DND-41 (cell line): ENCODE measurements around the gene MMP24.

Experiments used
- ATAC-seq: fragments of 200-7000 bp; cut with Tn5 transposase; 3 replicates; pipeline ENCODE4 v1.9.1; 2021; ENCODE audit warnings: low read depth; ENCODE audit not compliant: insufficient read depth
- DNase-seq: peaks from one replicate; pipeline ENCODE4 v3.0.0-alpha.2; 2020
- H2AFZ ChIP-seq: 2 replicates; pipeline ENCODE4 v1.6.0; 2012; ENCODE audit warnings: low read depth, low read length
- H3K27ac ChIP-seq: 2 replicates; pipeline ENCODE4 v1.5.1; 2012; ENCODE audit warnings: low read length, inconsistent platforms
- H3K27me3 ChIP-seq: fragments of 200-600 bp; sonication (generic); 2 replicates; pipeline ENCODE4 v1.6.0; 2012; ENCODE audit warnings: low read length, mild to moderate bottlenecking, inconsistent platforms; ENCODE audit not compliant: insufficient read depth, poor library complexity
- H3K36me3 ChIP-seq: 2 replicates; pipeline ENCODE4 v1.5.1; 2012; ENCODE audit warnings: low read length, inconsistent platforms; ENCODE audit not compliant: insufficient read depth
- H3K4me1 ChIP-seq: 2 replicates; pipeline ENCODE4 v1.5.1; 2012; ENCODE audit warnings: mild to moderate bottlenecking, low read length; ENCODE audit not compliant: insufficient read depth
- H3K4me2 ChIP-seq: 2 replicates; pipeline ENCODE4 v1.6.0; 2012; ENCODE audit warnings: mild to moderate bottlenecking, moderate library complexity, low read length, inconsistent platforms; ENCODE audit not compliant: insufficient read depth
- H3K4me3 ChIP-seq, 2 experiments: fragments of 200-600 bp in 1 of 2; shearing (Covaris generic) in 1 of 2; 2 replicates each; pipeline ENCODE4 v1.5.1; 2012 to 2016; ENCODE audit warnings: inconsistent platforms in 2 of 2, low read length in 2 of 2, mild to moderate bottlenecking in 2 of 2, low read depth in 1 of 2, moderate library complexity in 1 of 2
- H3K79me2 ChIP-seq: 2 replicates; pipeline ENCODE4 v1.6.0; 2012; ENCODE audit warnings: low read length, inconsistent platforms; ENCODE audit not compliant: insufficient read depth
- H3K9ac ChIP-seq: 2 replicates; pipeline ENCODE4 v1.6.0; 2012; ENCODE audit warnings: low read depth, mild to moderate bottlenecking, inconsistent platforms, low read length, moderate library complexity
- H3K9me3 ChIP-seq: 2 replicates; pipeline ENCODE4 v1.5.1; 2012; ENCODE audit warnings: low read length, moderate library complexity, mild to moderate bottlenecking, inconsistent platforms; ENCODE audit not compliant: insufficient read depth, severe bottlenecking
- H4K20me1 ChIP-seq: 2 replicates; pipeline ENCODE4 v1.6.0; 2012; ENCODE audit warnings: low read length; ENCODE audit not compliant: insufficient read depth
- EZH2 ChIP-seq: IDR thresholded peaks from 3 replicates; pipeline ENCODE4 v1.6.1; 2012; ENCODE audit warnings: borderline replicate concordance, low read depth, mild to moderate bottlenecking, moderate library complexity, low read length, inconsistent platforms; ENCODE audit not compliant: severe bottlenecking
- TF ChIP-seq, protein P1 (sequence below): IDR thresholded peaks from 2 replicates; pipeline ENCODE4 v1.5.1; 2012; ENCODE audit warnings: borderline replicate concordance, low read length, moderate library complexity, mild to moderate bottlenecking; ENCODE audit not compliant: poor library complexity, severe bottlenecking; ENCODE audit errors: extremely low read depth

The MMP24 gene

DNA sequence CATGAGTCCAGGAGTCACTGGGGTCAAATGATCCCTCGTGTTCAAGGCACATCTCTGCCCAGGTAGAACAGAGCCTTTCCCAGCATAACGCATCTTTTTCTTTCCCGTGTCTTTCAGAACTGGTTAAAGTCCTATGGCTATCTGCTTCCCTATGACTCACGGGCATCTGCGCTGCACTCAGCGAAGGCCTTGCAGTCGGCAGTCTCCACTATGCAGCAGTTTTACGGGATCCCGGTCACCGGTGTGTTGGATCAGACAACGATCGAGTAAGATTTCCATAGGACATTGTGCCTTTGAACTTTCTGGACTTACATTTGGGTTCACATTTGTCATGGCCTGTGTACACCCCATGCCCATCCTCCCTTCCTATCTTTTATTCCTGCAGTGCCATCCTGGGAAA lies 20.2 kb downstream of the MMP24 start:
- ATAC-seq (no peak), DNase-seq (no peak)
- TF ChIP-seq, protein P1, sequence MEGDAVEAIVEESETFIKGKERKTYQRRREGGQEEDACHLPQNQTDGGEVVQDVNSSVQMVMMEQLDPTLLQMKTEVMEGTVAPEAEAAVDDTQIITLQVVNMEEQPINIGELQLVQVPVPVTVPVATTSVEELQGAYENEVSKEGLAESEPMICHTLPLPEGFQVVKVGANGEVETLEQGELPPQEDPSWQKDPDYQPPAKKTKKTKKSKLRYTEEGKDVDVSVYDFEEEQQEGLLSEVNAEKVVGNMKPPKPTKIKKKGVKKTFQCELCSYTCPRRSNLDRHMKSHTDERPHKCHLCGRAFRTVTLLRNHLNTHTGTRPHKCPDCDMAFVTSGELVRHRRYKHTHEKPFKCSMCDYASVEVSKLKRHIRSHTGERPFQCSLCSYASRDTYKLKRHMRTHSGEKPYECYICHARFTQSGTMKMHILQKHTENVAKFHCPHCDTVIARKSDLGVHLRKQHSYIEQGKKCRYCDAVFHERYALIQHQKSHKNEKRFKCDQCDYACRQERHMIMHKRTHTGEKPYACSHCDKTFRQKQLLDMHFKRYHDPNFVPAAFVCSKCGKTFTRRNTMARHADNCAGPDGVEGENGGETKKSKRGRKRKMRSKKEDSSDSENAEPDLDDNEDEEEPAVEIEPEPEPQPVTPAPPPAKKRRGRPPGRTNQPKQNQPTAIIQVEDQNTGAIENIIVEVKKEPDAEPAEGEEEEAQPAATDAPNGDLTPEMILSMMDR: no peak
- no peak for TF ChIP-seq EZH2
- no peak overlapping the region for H3K27ac ChIP-seq
- no peak overlapping the region for H3K4me3 ChIP-seq
- no peak overlapping the region for H3K4me2 ChIP-seq
- no peak overlapping the region for H2AFZ ChIP-seq
- no peak overlapping the region for H3K9ac ChIP-seq
- H4K20me1 ChIP-seq: no peaks in the 10 kb centered on the region
- H3K36me3 ChIP-seq: no peaks in the 10 kb centered on the region
- H3K79me2 ChIP-seq: no peaks in the 10 kb centered on the region
- no peaks in the 10 kb centered on the region for H3K9me3 ChIP-seq
- peaks cover 4% of the 10 kb centered on the region for H3K27me3 ChIP-seq
- 0 out of 2 replicates have a peak, but pooled peaks cover under 1% of the 10 kb centered on the region for H3K4me1 ChIP-seq

DNA sequence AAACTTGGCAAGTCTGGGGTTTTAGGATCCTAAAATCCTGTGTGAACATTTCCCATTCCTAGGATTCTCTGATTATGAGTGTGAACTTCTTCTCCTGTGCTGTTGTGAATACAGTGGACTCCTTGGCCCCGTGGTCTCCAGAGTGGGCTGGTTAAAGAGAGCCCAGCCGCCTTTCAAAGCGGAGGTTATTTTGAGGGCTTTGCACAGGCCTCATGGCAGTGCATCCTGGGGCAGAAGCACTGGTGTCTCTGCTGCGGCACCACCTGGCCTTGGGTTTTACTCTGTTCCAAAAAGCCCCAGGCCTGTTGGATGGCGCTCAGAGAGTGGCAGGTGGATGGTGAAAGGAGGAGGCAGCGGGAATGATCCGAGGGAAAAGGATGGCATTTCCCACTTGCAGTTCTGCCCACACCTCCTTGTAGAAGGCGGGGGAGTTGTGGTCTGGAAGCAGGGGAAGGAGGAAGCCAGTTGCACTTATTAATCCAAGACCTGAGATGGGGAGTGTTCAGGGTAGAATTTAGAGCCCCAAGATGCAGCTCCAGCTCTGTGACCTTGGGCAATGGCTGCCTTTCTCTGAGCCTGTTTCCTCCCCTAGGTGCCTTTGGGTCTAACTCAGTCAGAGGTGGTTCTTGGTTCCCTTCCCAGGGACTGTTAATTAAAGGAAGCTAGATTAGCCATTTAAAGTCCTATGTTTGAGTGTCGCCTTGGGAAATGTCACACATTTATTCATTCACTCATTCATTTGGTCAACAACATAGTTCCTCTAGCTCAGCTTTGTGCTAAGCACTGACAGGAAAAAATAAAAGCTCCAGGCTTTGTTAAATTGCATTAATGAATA lies 22.4 kb downstream of the MMP24 start:
- H4K20me1 ChIP-seq: no peaks in the 10 kb centered on the region
- no peak for DNase-seq

GRCh38 chr20:35251613-35251940 lies 25.1 kb downstream of the MMP24 start:
- H3K27ac ChIP-seq: no peak overlapping the region

More for the DNA sequence above, 22.4 kb downstream of the MMP24 start:
- no peak overlapping the region for H3K4me3 ChIP-seq
- H3K36me3 ChIP-seq: no peaks in the 10 kb centered on the region
- no peaks in the 10 kb centered on the region for H3K27me3 ChIP-seq
- H3K9ac ChIP-seq: no peak overlapping the region
- H3K27ac ChIP-seq: no peak overlapping the region
- H3K9me3 ChIP-seq: no peaks in the 10 kb centered on the region
- no peak overlapping the region for H2AFZ ChIP-seq
- no peaks in the 10 kb centered on the region for H3K79me2 ChIP-seq
- no peak for ATAC-seq
- no peak for TF ChIP-seq EZH2
- TF ChIP-seq, protein P1: no peak
- no peak overlapping the region for H3K4me2 ChIP-seq
- peaks cover 9% of the 10 kb centered on the region; the same call in 1 of the 2 replicates for H3K4me1 ChIP-seq

More at GRCh38 chr20:35251613-35251940, 25.1 kb downstream of the MMP24 start:
- H3K9ac ChIP-seq: no peak overlapping the region
- ATAC-seq (no peak), DNase-seq (no peak)
- no peak overlapping the region for H3K4me2 ChIP-seq
- H3K79me2 ChIP-seq: no peaks in the 10 kb centered on the region
- H3K9me3 ChIP-seq: no peaks in the 10 kb centered on the region
- H2AFZ ChIP-seq: no peak overlapping the region
- H3K4me3 ChIP-seq: no peak overlapping the region
- H3K36me3 ChIP-seq: no peaks in the 10 kb centered on the region
- H3K4me1 ChIP-seq: peaks cover 9% of the 10 kb centered on the region; the same call in 1 of the 2 replicates
- TF ChIP-seq EZH2: no peak
- TF ChIP-seq, protein P1: no peak
- no peaks in the 10 kb centered on the region for H3K27me3 ChIP-seq
- H4K20me1 ChIP-seq: no peaks in the 10 kb centered on the region
